ENCODE measurements around the gene CACNG4. TPM values are rescaled to one million over a fixed set of nuclear protein-coding genes. Genes with fewer than 3 reads are reported as not detected.

Gene CACNG4
- total RNA-seq, 1 donor from 2014 or later = not detected

GRCh38 chr17:66944351-66945146 is 20.0 kb upstream of the CACNG4 start:
- DNase-seq (ENCODE audit: low read depth in 2 of 2) = no peak

- DNase-seq (ENCODE audit: low read depth in 2 of 2) = no peak
Measured at GRCh38 chr17:66945147-66945835, 19.2 kb upstream of the CACNG4 start.

- DNase-seq (ENCODE audit: low read depth in 2 of 2) = no peak
Measured at GRCh38 chr17:66946251-66946650, 18.3 kb upstream of the CACNG4 start.

GRCh38 chr17:66947311-66947710 is 17.2 kb upstream of the CACNG4 start:
- DNase-seq (ENCODE audit: low read depth in 2 of 2) = no peak

- DNase-seq (ENCODE audit: low read depth in 2 of 2) = no peak
Measured at GRCh38 chr17:66948061-66948750, 16.3 kb upstream of the CACNG4 start.

- no peak for DNase-seq (ENCODE audit: low read depth in 2 of 2)
Measured at GRCh38 chr17:66949501-66949900, 15.0 kb upstream of the CACNG4 start.

GRCh38 chr17:66950325-66950724 is 14.2 kb upstream of the CACNG4 start:
- no peak for DNase-seq (ENCODE audit: low read depth in 2 of 2)

- DNase-seq (ENCODE audit: low read depth in 2 of 2) = no peak
Measured at GRCh38 chr17:66950886-66951604, 13.5 kb upstream of the CACNG4 start.

GRCh38 chr17:66951605-66951953 is 12.9 kb upstream of the CACNG4 start:
- DNase-seq (ENCODE audit: low read depth in 2 of 2) = no peak

- DNase-seq (ENCODE audit: low read depth in 2 of 2) = peak in 1 of 2 donors; percentile 52
Measured at GRCh38 chr17:66952031-66952524, 12.4 kb upstream of the CACNG4 start.

GRCh38 chr17:66952681-66953629 is 11.6 kb upstream of the CACNG4 start:
- no peak for DNase-seq (ENCODE audit: low read depth in 2 of 2)

GRCh38 chr17:66953630-66954020 is 10.9 kb upstream of the CACNG4 start:
- no peak for DNase-seq (ENCODE audit: low read depth in 2 of 2)

- DNase-seq (ENCODE audit: low read depth in 2 of 2) = no peak
Measured at GRCh38 chr17:66954632-66955031, 9.9 kb upstream of the CACNG4 start.

- DNase-seq (ENCODE audit: low read depth in 2 of 2) = no peak
Measured at GRCh38 chr17:66955821-66956220, 8.7 kb upstream of the CACNG4 start.

GRCh38 chr17:66956941-66957340 is 7.6 kb upstream of the CACNG4 start:
- DNase-seq (ENCODE audit: low read depth in 2 of 2) = no peak

GRCh38 chr17:66957343-66957742 is 7.2 kb upstream of the CACNG4 start:
- no peak for DNase-seq (ENCODE audit: low read depth in 2 of 2)

- DNase-seq (ENCODE audit: low read depth in 2 of 2) = peak in 1 of 2 donors; percentile 5
Measured at GRCh38 chr17:66957951-66958579, 6.4 kb upstream of the CACNG4 start.

- DNase-seq (ENCODE audit: low read depth in 2 of 2) = no peak
Measured at GRCh38 chr17:66959641-66960375, 4.7 kb upstream of the CACNG4 start.

GRCh38 chr17:66960613-66961012 is 3.9 kb upstream of the CACNG4 start:
- no peak for DNase-seq (ENCODE audit: low read depth in 2 of 2)
